Measurements from ENCODE around the gene FAM78B. TPM values are rescaled to one million over a fixed set of nuclear protein-coding genes. Genes with fewer than 3 reads are reported as not detected.

The FAM78B gene
- total RNA-seq, 1 experiment from 2014 or later: 0.15 TPM

DNA sequence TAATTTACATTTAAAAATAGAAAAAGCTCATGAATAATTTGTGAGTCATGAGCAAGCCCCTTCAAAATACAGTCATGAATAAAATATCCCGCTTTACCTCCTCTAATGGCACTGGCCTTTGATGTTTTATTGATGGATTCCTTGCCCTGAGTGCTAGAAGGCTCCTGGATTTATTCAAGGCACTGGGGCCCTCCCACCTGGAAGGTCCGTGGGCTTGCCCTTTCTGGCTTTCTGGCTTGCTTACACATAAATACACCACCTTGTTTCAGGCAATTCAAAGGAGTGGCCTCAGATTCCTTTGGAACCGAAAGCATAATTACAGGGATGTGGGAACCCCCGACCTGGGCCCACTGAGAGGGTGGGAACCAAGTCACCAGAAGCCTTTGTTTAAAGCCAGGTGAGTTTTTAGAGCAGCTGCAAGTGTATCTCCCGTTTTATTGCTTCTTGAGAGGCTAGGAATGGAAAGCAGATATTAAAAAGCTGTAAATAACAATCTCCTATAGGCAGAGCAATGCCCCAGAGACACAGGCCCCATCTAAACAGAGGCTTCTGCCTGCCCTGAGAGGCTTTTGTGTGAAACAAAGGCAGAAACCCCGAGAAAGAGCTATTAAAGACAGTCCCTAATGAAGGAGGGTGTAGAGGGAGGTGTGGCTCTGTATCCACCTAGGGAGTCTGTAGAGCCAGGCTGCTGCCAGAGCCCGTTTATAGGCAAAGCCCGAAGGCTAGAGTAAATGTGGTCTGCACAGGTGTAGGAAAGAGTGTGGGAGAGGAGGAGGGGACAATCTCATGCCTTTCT lies 126.4 kb downstream of the FAM78B start:
- Histone ChIP-seq H3K9me3 (ENCODE audit: low read length) (no peaks in the 10 kb centered on the region), H2AFZ (ENCODE audit: low read length) (no peak overlapping the region), H3K4me1 (ENCODE audit: low read length) (no peaks in the 10 kb centered on the region), H3K27ac (ENCODE audit: low read length) (no peak overlapping the region), H3K9me2 (replicated peaks; ENCODE audit: insufficient read depth, low read length) (no peaks in the 10 kb centered on the region), H3K27me3 (ENCODE audit: low read length) (no peaks in the 10 kb centered on the region), H3K4me2 (ENCODE audit: low read depth, low read length, poor library complexity, severe bottlenecking) (no peak overlapping the region), H3K9ac (ENCODE audit: low read length) (no peak overlapping the region), H3K4me3 (ENCODE audit: low read length) (no peak overlapping the region), H3K79me2 (ENCODE audit: low read length) (no peaks in the 10 kb centered on the region), H3K36me3 (ENCODE audit: insufficient read depth, low read length) (no peaks in the 10 kb centered on the region), H4K20me1 (ENCODE audit: insufficient read depth, low read depth, low read length) (no peaks in the 10 kb centered on the region)
- DNase-seq: no peak

DNA sequence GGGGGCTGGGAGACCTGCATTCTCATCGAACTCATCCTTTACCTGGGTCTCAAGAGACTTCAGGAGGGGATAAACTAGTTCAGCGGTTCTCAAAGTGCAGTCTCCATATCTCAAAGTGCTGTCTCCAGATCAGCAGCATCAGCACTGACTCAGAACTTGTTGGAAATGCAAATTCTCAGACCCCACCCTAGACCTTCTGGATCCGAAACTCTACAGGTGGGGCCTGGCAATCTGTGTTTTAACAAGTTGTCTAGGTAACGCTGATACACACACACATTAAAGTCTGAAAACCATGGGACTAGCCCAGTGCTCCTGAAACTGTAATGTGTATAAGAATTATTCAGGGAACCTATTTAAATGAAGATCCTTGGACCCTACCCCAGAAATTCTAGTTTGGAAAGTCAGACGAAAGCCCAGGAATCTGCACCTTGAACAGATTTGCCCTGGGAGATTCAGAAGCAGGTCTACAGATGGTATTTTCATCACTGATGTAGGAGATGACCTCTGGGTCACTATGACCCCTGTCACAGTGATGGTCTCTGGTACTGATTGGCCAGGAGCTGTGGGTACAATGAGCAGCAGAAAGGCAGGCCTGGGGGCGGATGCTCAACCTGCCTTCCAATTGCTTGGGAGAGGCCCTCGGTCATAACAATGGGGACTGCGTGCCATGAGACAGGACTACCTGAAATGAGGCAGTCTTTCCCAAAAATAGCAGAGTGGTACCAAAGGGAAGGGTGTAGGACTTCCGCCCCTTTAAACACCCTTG lies 127.2 kb downstream of the FAM78B start:
- no peak overlapping the region for H3K27ac ChIP-seq (ENCODE audit: low read length)

GRCh38 chr1:166036092-166036491 lies 130.7 kb downstream of the FAM78B start:
- no peaks in the 10 kb centered on the region for H3K9me2 ChIP-seq (replicated peaks; ENCODE audit: insufficient read depth, low read length)
- H3K27me3 ChIP-seq (ENCODE audit: low read length): no peaks in the 10 kb centered on the region
- no peaks in the 10 kb centered on the region for H3K9me3 ChIP-seq (ENCODE audit: low read length)
- H3K79me2 ChIP-seq (ENCODE audit: low read length): no peaks in the 10 kb centered on the region
- no peak overlapping the region for H3K27ac ChIP-seq (ENCODE audit: low read length)
- no peaks in the 10 kb centered on the region for H4K20me1 ChIP-seq (ENCODE audit: insufficient read depth, low read depth, low read length)
- no peaks in the 10 kb centered on the region for H3K4me1 ChIP-seq (ENCODE audit: low read length)
- H3K36me3 ChIP-seq (ENCODE audit: insufficient read depth, low read length): no peaks in the 10 kb centered on the region
- H3K4me2 ChIP-seq (ENCODE audit: low read depth, low read length, poor library complexity, severe bottlenecking): no peak overlapping the region
- no peak overlapping the region for H3K9ac ChIP-seq (ENCODE audit: low read length)
- no peak overlapping the region for H3K4me3 ChIP-seq (ENCODE audit: low read length)
- no peak for DNase-seq
- H2AFZ ChIP-seq (ENCODE audit: low read length): no peak overlapping the region

More for the DNA sequence above, 127.2 kb downstream of the FAM78B start:
- H3K4me1 ChIP-seq (ENCODE audit: low read length): no peaks in the 10 kb centered on the region
- H3K79me2 ChIP-seq (ENCODE audit: low read length): no peaks in the 10 kb centered on the region
- H3K27me3 ChIP-seq (ENCODE audit: low read length): no peaks in the 10 kb centered on the region
- H3K4me3 ChIP-seq (ENCODE audit: low read length): no peak overlapping the region
- no peaks in the 10 kb centered on the region for H4K20me1 ChIP-seq (ENCODE audit: insufficient read depth, low read depth, low read length)
- H3K9me2 ChIP-seq (replicated peaks; ENCODE audit: insufficient read depth, low read length): no peaks in the 10 kb centered on the region
- H3K36me3 ChIP-seq (ENCODE audit: insufficient read depth, low read length): no peaks in the 10 kb centered on the region
- H3K9ac ChIP-seq (ENCODE audit: low read length): no peak overlapping the region
- no peak for DNase-seq
- no peaks in the 10 kb centered on the region for H3K9me3 ChIP-seq (ENCODE audit: low read length)
- no peak overlapping the region for H3K4me2 ChIP-seq (ENCODE audit: low read depth, low read length, poor library complexity, severe bottlenecking)
- H2AFZ ChIP-seq (ENCODE audit: low read length): no peak overlapping the region

GRCh38 chr1:166032572-166033371 lies 134.0 kb downstream of the FAM78B start:
- no peak overlapping the region for H2AFZ ChIP-seq (ENCODE audit: low read length)

DNA sequence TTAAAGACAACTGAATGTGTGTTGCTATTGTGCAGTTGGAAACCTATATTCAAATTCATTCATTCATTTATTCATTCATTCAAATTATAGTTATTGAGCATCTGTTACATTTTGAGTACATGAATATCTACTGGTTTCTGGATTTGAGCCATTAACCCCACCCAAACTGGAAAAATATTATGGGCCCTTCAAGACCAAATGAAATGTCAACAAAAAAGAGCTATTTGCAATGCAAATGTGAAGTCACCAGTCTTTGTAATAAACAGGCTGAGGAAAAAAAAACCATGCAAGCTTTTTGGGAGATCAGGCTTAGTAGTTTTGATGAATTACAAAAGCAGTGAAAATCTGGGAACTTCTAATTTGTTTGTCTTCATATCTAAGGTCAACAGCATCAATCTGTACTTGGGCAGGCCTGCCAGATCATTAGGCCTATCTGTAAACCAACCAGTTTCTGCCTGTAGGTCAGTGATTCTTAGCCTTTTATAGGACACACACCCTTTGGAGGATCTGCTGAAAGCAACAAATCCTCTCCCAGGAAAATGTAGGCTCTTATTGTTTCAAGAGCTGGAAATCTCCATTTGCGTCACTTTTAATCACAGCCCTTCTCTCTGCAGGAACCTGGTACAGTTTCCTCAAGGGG lies 134.7 kb downstream of the FAM78B start:
- H4K20me1 ChIP-seq (ENCODE audit: insufficient read depth, low read depth, low read length): no peaks in the 10 kb centered on the region
- no peak overlapping the region for H2AFZ ChIP-seq (ENCODE audit: low read length)
- H3K79me2 ChIP-seq (ENCODE audit: low read length): no peaks in the 10 kb centered on the region
- no peaks in the 10 kb centered on the region for H3K4me1 ChIP-seq (ENCODE audit: low read length)
- no peaks in the 10 kb centered on the region for H3K9me2 ChIP-seq (replicated peaks; ENCODE audit: insufficient read depth, low read length)
- H3K27me3 ChIP-seq (ENCODE audit: low read length): no peaks in the 10 kb centered on the region
- H3K9ac ChIP-seq (ENCODE audit: low read length): no peak overlapping the region
- no peak overlapping the region for H3K4me3 ChIP-seq (ENCODE audit: low read length)
- H3K4me2 ChIP-seq (ENCODE audit: low read depth, low read length, poor library complexity, severe bottlenecking): no peak overlapping the region
- no peaks in the 10 kb centered on the region for H3K36me3 ChIP-seq (ENCODE audit: insufficient read depth, low read length)
- H3K27ac ChIP-seq (ENCODE audit: low read length): no peak overlapping the region
- DNase-seq: no peak
- no peaks in the 10 kb centered on the region for H3K9me3 ChIP-seq (ENCODE audit: low read length)

More at GRCh38 chr1:166032572-166033371, 134.0 kb downstream of the FAM78B start:
- Histone ChIP-seq H3K4me2 (ENCODE audit: low read depth, low read length, poor library complexity, severe bottlenecking) (no peak overlapping the region), H3K4me3 (ENCODE audit: low read length) (no peak overlapping the region), H3K4me1 (ENCODE audit: low read length) (no peaks in the 10 kb centered on the region), H3K9me3 (ENCODE audit: low read length) (no peaks in the 10 kb centered on the region), H3K27ac (ENCODE audit: low read length) (no peak overlapping the region), H3K9me2 (replicated peaks; ENCODE audit: insufficient read depth, low read length) (no peaks in the 10 kb centered on the region), H3K36me3 (ENCODE audit: insufficient read depth, low read length) (no peaks in the 10 kb centered on the region), H3K9ac (ENCODE audit: low read length) (no peak overlapping the region), H3K79me2 (ENCODE audit: low read length) (no peaks in the 10 kb centered on the region), H3K27me3 (ENCODE audit: low read length) (no peaks in the 10 kb centered on the region), H4K20me1 (ENCODE audit: insufficient read depth, low read depth, low read length) (no peaks in the 10 kb centered on the region)
- DNase-seq: no peak

GRCh38 chr1:166029196-166029945 lies 137.4 kb downstream of the FAM78B start:
- Histone ChIP-seq H3K9me2 (replicated peaks; ENCODE audit: insufficient read depth, low read length) (no peaks in the 10 kb centered on the region), H3K4me2 (ENCODE audit: low read depth, low read length, poor library complexity, severe bottlenecking) (no peak overlapping the region), H3K9ac (ENCODE audit: low read length) (no peak overlapping the region), H3K79me2 (ENCODE audit: low read length) (no peaks in the 10 kb centered on the region), H4K20me1 (ENCODE audit: insufficient read depth, low read depth, low read length) (no peaks in the 10 kb centered on the region), H3K27me3 (ENCODE audit: low read length) (no peaks in the 10 kb centered on the region), H3K4me3 (ENCODE audit: low read length) (no peak overlapping the region), H3K36me3 (ENCODE audit: insufficient read depth, low read length) (no peaks in the 10 kb centered on the region), H2AFZ (ENCODE audit: low read length) (no peak overlapping the region), H3K9me3 (ENCODE audit: low read length) (no peaks in the 10 kb centered on the region), H3K27ac (ENCODE audit: low read length) (no peak overlapping the region), H3K4me1 (ENCODE audit: low read length) (no peaks in the 10 kb centered on the region)
- no peak for DNase-seq

- Histone ChIP-seq H3K36me3 (ENCODE audit: insufficient read depth, low read length) (no peaks in the 10 kb centered on the region), H3K4me2 (ENCODE audit: low read depth, low read length, poor library complexity, severe bottlenecking) (no peak overlapping the region), H3K27ac (ENCODE audit: low read length) (no peak overlapping the region), H4K20me1 (ENCODE audit: insufficient read depth, low read depth, low read length) (no peaks in the 10 kb centered on the region), H3K9me2 (replicated peaks; ENCODE audit: insufficient read depth, low read length) (no peaks in the 10 kb centered on the region), H3K9ac (ENCODE audit: low read length) (no peak overlapping the region), H3K4me3 (ENCODE audit: low read length) (no peak overlapping the region), H3K9me3 (ENCODE audit: low read length) (no peaks in the 10 kb centered on the region), H2AFZ (ENCODE audit: low read length) (no peak overlapping the region), H3K4me1 (ENCODE audit: low read length) (no peaks in the 10 kb centered on the region), H3K27me3 (ENCODE audit: low read length) (no peaks in the 10 kb centered on the region), H3K79me2 (ENCODE audit: low read length) (no peaks in the 10 kb centered on the region)
- DNase-seq: no peak
These were observed 140.2 kb downstream of the FAM78B start for GRCh38 chr1:166026555-166026954.

Measured in Karpas-422 (cell line).